H1 (cell line): ENCODE measurements around the gene STAG1. TPM values are rescaled to one million over a fixed set of nuclear protein-coding genes. Genes with fewer than 3 reads are reported as not detected.

ENCODE experiments used
- JUN ChIP-seq: IDR thresholded peaks from 2 replicates; pipeline ENCODE4 v1.6.1; 2011; ENCODE audit warnings: low read depth, mild to moderate bottlenecking, improper control_type of control experiment, low read length
- JUND ChIP-seq: IDR thresholded peaks from 2 replicates; pipeline ENCODE4 v1.6.1; 2011; ENCODE audit warnings: mild to moderate bottlenecking, improper control_type of control experiment, low read length
- KDM5A ChIP-seq: fragments of 200-600 bp; IDR thresholded peaks from 2 replicates; pipeline ENCODE4 v1.7.1; 2012; ENCODE audit warnings: mild to moderate bottlenecking, low read length, inconsistent platforms, mixed read lengths
- PHF8 ChIP-seq: fragments of 200-600 bp; sonication (generic); conservative IDR thresholded peaks from 2 replicates; pipeline ENCODE4 v1.7.1; 2012; ENCODE audit warnings: low read depth, mild to moderate bottlenecking, inconsistent platforms, low read length, moderate library complexity
- polyA plus RNA-seq, 7 experiments: library from polyadenylated mRNA; depleted of rRNA in 3 of 7; stranded (reverse) in 5 of 7; unstranded in 2 of 7; fragments of >200 nt in 5 of 7; fragments of 200-250 nt in 2 of 7; gene quantifications; 1 replicate in 5 of 7; 2 replicates in 1 of 7; 4 replicates in 1 of 7; pipeline versions ENCODE4 v1.2.1 to v1.2.3, GENCODE V29; 2011 to 2013; ENCODE audit warnings: missing spikeins in 2 of 7, mixed read lengths in 2 of 7
- total RNA-seq: library from RNA; stranded (reverse); fragmentation: NEBNext Ultra II Directional; extraction: Animal tissue kit (Norgen Biotek cat#: 25700); gene quantifications from 2 replicates; pipeline ENCODE4 v1.2.1, GENCODE V29; 2021

Gene STAG1
- total and polyA plus RNA-seq, 2 of the 8 experiments (the other 6 are each of a cell fraction or from before 2014, with no cell fraction given) = 4.6 to 23.4 TPM

DNA sequence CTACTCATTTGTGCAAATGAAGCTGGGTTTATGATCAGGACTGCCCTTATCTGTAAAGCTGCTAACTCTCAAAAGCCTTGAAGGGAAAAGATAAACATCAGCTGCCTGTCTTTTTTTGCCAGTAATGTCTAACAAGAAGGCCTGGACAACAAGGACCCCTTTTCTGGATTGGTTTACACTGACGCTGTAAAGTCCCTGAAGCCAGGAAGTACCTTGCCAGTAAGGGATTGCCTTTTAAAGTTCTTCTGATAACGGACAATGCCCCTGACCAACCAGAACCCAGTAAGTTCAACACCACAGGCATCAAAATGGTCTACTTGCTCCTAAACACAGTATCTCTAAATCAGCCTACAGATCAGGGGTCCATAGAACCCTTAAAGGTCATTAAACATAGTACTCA is 324.0 kb downstream of the STAG1 start (continued):
- TF ChIP-seq KDM5A = no peak
- TF ChIP-seq JUN = no peak
- TF ChIP-seq JUND = no peak
- no peak for TF ChIP-seq PHF8
